ENCODE measurements around the gene PID1. TPM values are rescaled to one million over a fixed set of nuclear protein-coding genes. Genes with fewer than 3 reads are reported as not detected.

PID1 gene
- total and polyA plus RNA-seq, 7 donors: 19.7 to 83.6 (median 67.3) TPM

- intact Hi-C loops (cut with DNase I): no loop called here
- no peak for DNase-seq
- H3K27ac ChIP-seq: no peak overlapping the region
- TF ChIP-seq POLR2AphosphoS5 (IDR thresholded peaks at IDR 0.05) (no peak), POLR2A (IDR thresholded peaks at IDR 0.05) (no peak), EP300 (IDR thresholded peaks at IDR 0.05) (no peak), CTCF (IDR thresholded peaks at IDR 0.05) (no peak)
- no peak overlapping the region for H3K4me3 ChIP-seq
- H3K36me3 ChIP-seq: no peaks in the 10 kb centered on the region
- H3K9me3 ChIP-seq: no peaks in the 10 kb centered on the region
- H3K27me3 ChIP-seq: no peaks in the 10 kb centered on the region
- WGBS, 2 donors: 70 to 76% methylated on average over 3 of the region's 3 CpGs
- H3K4me1 ChIP-seq: no peaks in the 10 kb centered on the region
Observed at GRCh38 chr2:228988786-228989185, 282.3 kb downstream of the PID1 start.

GRCh38 chr2:228987441-228988155, 283.5 kb downstream of the PID1 start:
- no peaks in the 10 kb centered on the region for H3K9me3 ChIP-seq

DNA sequence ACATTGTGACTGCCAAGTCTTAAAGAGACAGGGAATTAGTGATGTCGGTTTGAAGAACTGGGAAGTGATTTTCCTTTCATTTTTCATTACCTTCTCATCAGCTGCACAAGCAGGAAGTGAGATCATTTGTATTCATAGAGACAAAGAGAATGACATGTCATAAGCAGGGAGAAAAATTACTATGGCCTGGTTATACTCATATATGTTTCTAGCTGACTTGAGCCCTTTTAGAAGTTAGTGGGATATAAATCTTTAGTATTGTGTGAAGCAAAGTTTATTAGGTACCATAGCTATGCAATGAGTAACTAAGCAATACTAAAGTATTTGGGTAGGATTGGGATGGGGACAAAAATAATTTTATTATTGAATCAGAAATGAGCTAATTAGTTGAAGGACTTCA, 284.1 kb downstream of the PID1 start:
- intact Hi-C loops (cut with DNase I): no loop called here
- no peak overlapping the region for H3K4me3 ChIP-seq
- H3K27me3 ChIP-seq: no peaks in the 10 kb centered on the region
- TF ChIP-seq POLR2A (IDR thresholded peaks at IDR 0.05): no peak
- TF ChIP-seq POLR2AphosphoS5 (IDR thresholded peaks at IDR 0.05): no peak
- TF ChIP-seq EP300 (IDR thresholded peaks at IDR 0.05): no peak
- no peak for TF ChIP-seq CTCF (IDR thresholded peaks at IDR 0.05)
- 55 to 66% methylated on average over 1 of the region's 1 CpG for WGBS, 2 donors
- DNase-seq: no peak
- no peak overlapping the region for H3K27ac ChIP-seq
- H3K36me3 ChIP-seq: no peaks in the 10 kb centered on the region
- no peaks in the 10 kb centered on the region for H3K9me3 ChIP-seq
- no peaks in the 10 kb centered on the region for H3K4me1 ChIP-seq

More at GRCh38 chr2:228987441-228988155, 283.5 kb downstream of the PID1 start:
- no peak for TF ChIP-seq EP300 (IDR thresholded peaks at IDR 0.05)
- no peak for TF ChIP-seq POLR2AphosphoS5 (IDR thresholded peaks at IDR 0.05)
- no peak for TF ChIP-seq CTCF (IDR thresholded peaks at IDR 0.05)
- TF ChIP-seq POLR2A (IDR thresholded peaks at IDR 0.05): no peak
- H3K4me1 ChIP-seq: no peaks in the 10 kb centered on the region
- no peaks in the 10 kb centered on the region for H3K27me3 ChIP-seq
- 88 to 89% methylated on average over 2 of the region's 2 CpGs for WGBS, 2 donors
- H3K27ac ChIP-seq: no peak overlapping the region
- H3K4me3 ChIP-seq: no peak overlapping the region
- intact Hi-C loops (cut with DNase I): no loop called here
- no peak for DNase-seq
- H3K36me3 ChIP-seq: no peaks in the 10 kb centered on the region

DNA sequence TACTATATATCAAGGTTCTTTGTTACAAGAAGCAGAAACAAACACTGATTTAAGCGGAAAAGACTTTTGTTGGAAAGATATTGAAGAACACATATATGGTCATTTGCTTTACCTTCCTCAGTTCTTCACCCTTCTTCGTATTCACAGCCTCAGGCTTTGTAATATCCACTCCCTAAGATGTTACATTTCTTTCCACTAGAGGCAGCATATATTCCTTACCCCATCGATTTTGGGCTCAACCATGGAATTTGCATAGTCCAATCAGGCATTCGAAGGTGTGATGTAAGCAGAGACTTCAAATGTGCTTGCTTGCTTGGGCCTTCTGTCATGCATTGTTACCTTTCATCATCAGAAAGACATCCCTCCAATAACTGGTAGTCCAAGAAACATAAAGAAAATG, 287.4 kb downstream of the PID1 start:
- Histone ChIP-seq H3K27ac (no peak overlapping the region), H3K27me3 (no peaks in the 10 kb centered on the region), H3K4me3 (no peak overlapping the region), H3K4me1 (no peaks in the 10 kb centered on the region), H3K36me3 (no peaks in the 10 kb centered on the region), H3K9me3 (no peaks in the 10 kb centered on the region)
- intact Hi-C loops (cut with DNase I): no loop called here
- TF ChIP-seq POLR2A (IDR thresholded peaks at IDR 0.05) (no peak), POLR2AphosphoS5 (IDR thresholded peaks at IDR 0.05) (no peak), CTCF (IDR thresholded peaks at IDR 0.05) (no peak), EP300 (IDR thresholded peaks at IDR 0.05) (no peak)
- 84 to 86% methylated on average over 4 of the region's 4 CpGs for WGBS, 2 donors
- no peak for DNase-seq

- WGBS, 2 donors: 80 to 88% methylated on average over 1 of the region's 1 CpG
- intact Hi-C loops (cut with DNase I): no loop called here
- no peaks in the 10 kb centered on the region for H3K27me3 ChIP-seq
- no peak overlapping the region for H3K4me3 ChIP-seq
- TF ChIP-seq POLR2A (IDR thresholded peaks at IDR 0.05) (no peak), POLR2AphosphoS5 (IDR thresholded peaks at IDR 0.05) (no peak), EP300 (IDR thresholded peaks at IDR 0.05) (no peak), CTCF (IDR thresholded peaks at IDR 0.05) (no peak)
- no peak overlapping the region for H3K27ac ChIP-seq
- no peak for DNase-seq
- no peaks in the 10 kb centered on the region for H3K9me3 ChIP-seq
- no peaks in the 10 kb centered on the region for H3K4me1 ChIP-seq
- H3K36me3 ChIP-seq: no peaks in the 10 kb centered on the region
Observed at GRCh38 chr2:228974169-228974568, 296.9 kb downstream of the PID1 start.

Data from sigmoid colon (tissue), 7 donors.